OCI-LY7 (cell line): ENCODE data around the gene EYS. TPM values are rescaled to one million over a fixed set of nuclear protein-coding genes. Genes with fewer than 3 reads are reported as not detected.

Experiments used
- BruUV-seq: library from RNA; stranded (reverse); fragments of 400-500 nt; replicated peaks from 2 replicates; lab custom pipeline; 2021; lab: Mats Ljungman, UMichigan
- CTCF ChIA-PET: fragments of 300-600 bp; sonication (Branson Sonifier 250); formaldehyde crosslinking; loops from one replicate; lab custom pipeline; 2022; ENCODE audit warnings: antibody characterized with exemption; ENCODE audit not compliant: unreplicated experiment; lab: Charles Lee
- POLR2A ChIA-PET: fragments of 300-600 bp; sonication (Branson Sonifier 250); formaldehyde crosslinking; loops from one replicate; lab custom pipeline; 2022; ENCODE audit warnings: antibody characterized with exemption; lab: Charles Lee
- DNase-seq: peaks from one replicate; pipeline ENCODE4 v3.0.0-alpha.2; 2015; ENCODE audit warnings: low spot score
- H2AFZ ChIP-seq: fragments of 200-600 bp; sonication (generic), shearing (Covaris generic); 2 replicates; pipeline ENCODE4 v1.6.1; 2014; ENCODE audit warnings: mild to moderate bottlenecking, antibody characterized with exemption, low read length, moderate library complexity
- H3K27ac ChIP-seq: fragments of 200-600 bp; sonication (generic); 2 replicates; pipeline ENCODE4 v1.5.1; 2014; ENCODE audit warnings: mixed run types, low read depth, mild to moderate bottlenecking, moderate library complexity, low read length, inconsistent platforms; ENCODE audit not compliant: poor library complexity, severe bottlenecking
- H3K36me3 ChIP-seq: fragments of 200-600 bp; sonication (generic); 2 replicates; pipeline ENCODE4 v1.6.1; 2014; ENCODE audit warnings: mild to moderate bottlenecking, antibody characterized with exemption, low read length, moderate library complexity, mixed read lengths; ENCODE audit not compliant: insufficient read depth
- H3K4me1 ChIP-seq: fragments of 200-600 bp; sonication (generic); 2 replicates; pipeline ENCODE4 v1.5.1; 2014; ENCODE audit warnings: mild to moderate bottlenecking, low read length; ENCODE audit not compliant: insufficient read depth, poor library complexity, severe bottlenecking
- H3K4me2 ChIP-seq: fragments of 200-600 bp; sonication (generic); 2 replicates; pipeline ENCODE4 v1.6.1; 2014; ENCODE audit warnings: mild to moderate bottlenecking, low read length
- H3K4me3 ChIP-seq: fragments of 200-600 bp; sonication (generic); 2 replicates; pipeline ENCODE4 v1.5.1; 2014; ENCODE audit warnings: mild to moderate bottlenecking, low read depth, low read length; ENCODE audit not compliant: poor library complexity, severe bottlenecking
- H3K79me2 ChIP-seq: fragments of 200-600 bp; sonication (generic); 2 replicates; pipeline ENCODE4 v1.6.1; 2016; ENCODE audit warnings: low read depth, mild to moderate bottlenecking, low read length, moderate library complexity, mixed read lengths; ENCODE audit not compliant: insufficient read depth
- H3K9me2 ChIP-seq: fragments of 200-600 bp; sonication (generic); 2 replicates; pipeline ENCODE4 v1.6.1; 2016; ENCODE audit warnings: mild to moderate bottlenecking, low read length, mixed read lengths; ENCODE audit not compliant: insufficient read depth
- H3K9me3 ChIP-seq: fragments of 200-600 bp; sonication (generic); 2 replicates; pipeline ENCODE4 v1.6.1; 2014; ENCODE audit warnings: mild to moderate bottlenecking, mixed run types, low read length, mixed read lengths
- H4K20me1 ChIP-seq: fragments of 200-600 bp; sonication (generic); 2 replicates; pipeline ENCODE4 v1.6.1; 2014; ENCODE audit warnings: mild to moderate bottlenecking, antibody characterized with exemption, low read length, moderate library complexity, mixed read lengths; ENCODE audit not compliant: insufficient read depth
- EZH2phosphoT487 ChIP-seq: fragments of 200-600 bp; sonication (generic); IDR thresholded peaks from 2 replicates; pipeline ENCODE4 v1.6.1; 2018; ENCODE audit warnings: low read depth, borderline replicate concordance, mild to moderate bottlenecking, mixed run types, antibody characterized with exemption, low read length, moderate library complexity, mixed read lengths
- intact Hi-C: fragments of 100-400 bp; cut with micrococcal nuclease; formaldehyde crosslinking; loops from one replicate; pipeline ENCODE4 v1.10.0; 2022; ENCODE audit not compliant: unreplicated experiment
- total RNA-seq, 2 experiments: library from RNA; depleted of rRNA in 1 of 2; stranded (reverse); fragments of >200 nt in 1 of 2; shearing (Covaris generic) in 1 of 2; gene quantifications; 2 replicates each; pipeline ENCODE4 v1.2.3, GENCODE V29; 2014 to 2022
- TF ChIP-seq, protein P1 (sequence below): fragments of 200-600 bp; sonication (generic); conservative IDR thresholded peaks from 2 replicates; pipeline ENCODE4 v1.5.1; 2014; ENCODE audit warnings: mild to moderate bottlenecking, antibody characterized with exemption, low read length, moderate library complexity, mixed read lengths

The EYS gene
- total RNA-seq, 2 experiments from 2014 or later: not detected

DNA sequence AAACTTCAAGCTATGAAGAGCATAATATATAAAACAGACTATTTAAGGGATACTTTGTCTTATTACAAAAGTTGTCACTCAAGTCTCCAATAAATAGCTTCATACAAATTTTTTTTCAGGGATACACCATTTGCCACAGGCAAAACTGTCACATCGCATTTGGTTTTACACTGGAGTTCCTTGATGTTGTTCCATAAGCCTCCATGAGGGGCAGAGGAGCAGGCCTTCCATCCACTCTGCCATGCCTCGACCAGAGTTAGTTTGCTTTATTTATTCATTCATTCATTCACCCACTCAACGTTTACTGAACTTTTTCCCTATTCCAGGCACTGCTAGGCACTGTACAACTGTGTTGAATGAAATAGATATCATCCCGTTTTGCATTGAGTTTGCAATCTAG lies 1824.8 kb downstream of the EYS start:
- BruUV-seq: no TSS peak
- CTCF ChIA-PET: no interaction called here

DNA sequence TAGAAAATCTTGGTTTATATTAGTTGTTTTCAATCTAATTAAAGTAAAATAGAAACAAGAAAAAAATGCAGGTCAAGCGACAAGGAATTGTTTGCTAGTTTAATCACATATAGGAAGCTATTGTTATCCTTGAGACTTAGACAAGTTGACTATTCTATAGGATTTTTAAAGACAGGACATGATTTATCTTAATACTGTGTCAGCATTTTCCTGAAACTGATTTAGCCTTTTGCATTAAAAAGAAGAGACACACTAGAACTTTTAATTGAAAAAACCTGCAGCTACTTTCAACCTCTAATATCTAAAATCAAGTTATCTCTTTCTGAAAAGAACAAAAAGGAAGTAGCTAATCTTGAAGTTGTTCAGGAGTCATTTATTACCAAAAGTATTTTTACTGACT lies 1825.2 kb downstream of the EYS start:
- intact Hi-C loops: no loop called here
- Histone ChIP-seq H2AFZ (no peak overlapping the region), H4K20me1 (no peaks in the 10 kb centered on the region), H3K79me2 (no peaks in the 10 kb centered on the region), H3K4me3 (no peak overlapping the region), H3K36me3 (no peaks in the 10 kb centered on the region), H3K27ac (no peak overlapping the region), H3K9me3 (no peaks in the 10 kb centered on the region), H3K4me2 (no peak overlapping the region), H3K4me1 (no peaks in the 10 kb centered on the region), H3K9me2 (no peaks in the 10 kb centered on the region)
- DNase-seq: no peak
- POLR2A ChIA-PET: interaction anchor here (0.6 to 1.1 kb wide), 2 partner anchors 17 to 23 kb away, joined by 3 read pairs; no protein-coding TSS in a partner anchor
- no TSS peak for BruUV-seq
- CTCF ChIA-PET: no interaction called here
- TF ChIP-seq EZH2phosphoT487: no peak
- TF ChIP-seq, protein P1, sequence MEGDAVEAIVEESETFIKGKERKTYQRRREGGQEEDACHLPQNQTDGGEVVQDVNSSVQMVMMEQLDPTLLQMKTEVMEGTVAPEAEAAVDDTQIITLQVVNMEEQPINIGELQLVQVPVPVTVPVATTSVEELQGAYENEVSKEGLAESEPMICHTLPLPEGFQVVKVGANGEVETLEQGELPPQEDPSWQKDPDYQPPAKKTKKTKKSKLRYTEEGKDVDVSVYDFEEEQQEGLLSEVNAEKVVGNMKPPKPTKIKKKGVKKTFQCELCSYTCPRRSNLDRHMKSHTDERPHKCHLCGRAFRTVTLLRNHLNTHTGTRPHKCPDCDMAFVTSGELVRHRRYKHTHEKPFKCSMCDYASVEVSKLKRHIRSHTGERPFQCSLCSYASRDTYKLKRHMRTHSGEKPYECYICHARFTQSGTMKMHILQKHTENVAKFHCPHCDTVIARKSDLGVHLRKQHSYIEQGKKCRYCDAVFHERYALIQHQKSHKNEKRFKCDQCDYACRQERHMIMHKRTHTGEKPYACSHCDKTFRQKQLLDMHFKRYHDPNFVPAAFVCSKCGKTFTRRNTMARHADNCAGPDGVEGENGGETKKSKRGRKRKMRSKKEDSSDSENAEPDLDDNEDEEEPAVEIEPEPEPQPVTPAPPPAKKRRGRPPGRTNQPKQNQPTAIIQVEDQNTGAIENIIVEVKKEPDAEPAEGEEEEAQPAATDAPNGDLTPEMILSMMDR: no peak

More for the DNA sequence above, 1824.8 kb downstream of the EYS start:
- intact Hi-C loops: no loop called here
- H3K9me2 ChIP-seq: no peaks in the 10 kb centered on the region
- H3K79me2 ChIP-seq: no peaks in the 10 kb centered on the region
- no peak overlapping the region for H3K4me2 ChIP-seq
- POLR2A ChIA-PET: interaction anchor here (0.6 to 1.1 kb wide), 2 partner anchors 18 to 23 kb away, joined by 3 read pairs; no protein-coding TSS in a partner anchor
- H2AFZ ChIP-seq: no peak overlapping the region
- H3K4me1 ChIP-seq: no peaks in the 10 kb centered on the region
- no peaks in the 10 kb centered on the region for H4K20me1 ChIP-seq
- peak; percentile 3 for DNase-seq
- no peaks in the 10 kb centered on the region for H3K9me3 ChIP-seq
- no peaks in the 10 kb centered on the region for H3K36me3 ChIP-seq
- no peak overlapping the region for H3K4me3 ChIP-seq
- no peak overlapping the region for H3K27ac ChIP-seq
- TF ChIP-seq EZH2phosphoT487: no peak
- TF ChIP-seq, protein P1: peak; percentile 44; the same call in 1 of the 2 replicates

- BruUV-seq: no TSS peak
- ChIA-PET CTCF (no interaction called here), POLR2A (no interaction called here)
- DNase-seq: no peak
- Histone ChIP-seq H3K9me2 (no peaks in the 10 kb centered on the region), H3K4me2 (no peak overlapping the region), H3K9me3 (no peaks in the 10 kb centered on the region), H3K79me2 (no peaks in the 10 kb centered on the region), H4K20me1 (no peaks in the 10 kb centered on the region), H2AFZ (no peak overlapping the region), H3K4me3 (no peak overlapping the region), H3K4me1 (no peaks in the 10 kb centered on the region), H3K36me3 (no peaks in the 10 kb centered on the region), H3K27ac (no peak overlapping the region)
- intact Hi-C loops: no loop called here
- TF ChIP-seq, protein P1: no peak
- TF ChIP-seq EZH2phosphoT487: no peak
Measured at GRCh38 chr6:63872233-63872632, 1834.8 kb downstream of the EYS start.
